ENCODE measurements around the gene FLT3.
"Not testable (repeated sequence)": the region's sequence is repeated elsewhere in the genome, so short reads cannot be mapped to it uniquely, and the experiment has no call there.

Gene FLT3

GRCh38 chr13:28100150-28101121, at the start of gene FLT3:
FLT3 (minus strand) TSS chr13:28100576; CDS start chr13:28100510, 66 bp downstream.
- DNase-seq = peak; percentile 38 to 53

- no peak for DNase-seq
Observed at GRCh38 chr13:28147495-28147894, 47.1 kb upstream of the FLT3 start.

GRCh38 chr13:28145049-28145448, 44.7 kb upstream of the FLT3 start:
- no peak for DNase-seq

GRCh38 chr13:28141542-28141941, 41.2 kb upstream of the FLT3 start:
- not testable (repeated sequence) for DNase-seq

GRCh38 chr13:28140433-28141125, 40.2 kb upstream of the FLT3 start:
- DNase-seq = no peak

GRCh38 chr13:28138756-28139470, 38.5 kb upstream of the FLT3 start:
- DNase-seq = peak; percentile 83 to 91

- peak; percentile 53 to 58 for DNase-seq
Observed at GRCh38 chr13:28138012-28138755, 37.8 kb upstream of the FLT3 start, which contains the start of gene PAN3. PAN3 (plus strand) TSS chr13:28138545; CDS start chr13:28138658, 113 bp downstream.

GRCh38 chr13:28137596-28137995, 37.2 kb upstream of the FLT3 start:
- DNase-seq = no peak

- peak; percentile 3 to 11 for DNase-seq
Observed at GRCh38 chr13:28136916-28137315, 36.5 kb upstream of the FLT3 start.

GRCh38 chr13:28131646-28132045, 31.3 kb upstream of the FLT3 start:
- DNase-seq = no peak

GRCh38 chr13:28129911-28130693, 29.7 kb upstream of the FLT3 start:
- no peak for DNase-seq

- DNase-seq = no peak
Observed at GRCh38 chr13:28128926-28129325, 28.6 kb upstream of the FLT3 start.

GRCh38 chr13:28128030-28128429, 27.7 kb upstream of the FLT3 start:
- no peak for DNase-seq

GRCh38 chr13:28121224-28121623, 20.8 kb upstream of the FLT3 start:
- DNase-seq = no peak

GRCh38 chr13:28120317-28120716, 19.9 kb upstream of the FLT3 start:
- DNase-seq = no peak

- no peak for DNase-seq
Observed at GRCh38 chr13:28117689-28118377, 17.5 kb upstream of the FLT3 start.

GRCh38 chr13:28116736-28117135, 16.4 kb upstream of the FLT3 start:
- no peak for DNase-seq

GRCh38 chr13:28110414-28110813, 10.0 kb upstream of the FLT3 start:
- DNase-seq = no peak

GRCh38 chr13:28106976-28107375, 6.6 kb upstream of the FLT3 start:
- DNase-seq = no peak

- not testable (repeated sequence) for DNase-seq
Observed at GRCh38 chr13:28101886-28102285, 1.5 kb upstream of the FLT3 start.
